ENCODE data around the gene ZNF555.
A peak's percentile ranks its signal among the peaks of the same experiment; 100 is the strongest.

- no peak for TF ChIP-seq CTCF (IDR thresholded peaks at IDR 0.05)
- peak; percentile 72 for TF ChIP-seq POLR2AphosphoS5 (IDR thresholded peaks at IDR 0.05)
- TF ChIP-seq POLR2A (IDR thresholded peaks at IDR 0.05) = no peak
These were observed 45.2 kb upstream of the ZNF555 start for GRCh38 chr19:2795827-2796658.

Data from prostate gland (tissue), 2 donors.